ENCODE measurements around the gene CFAP46. TPM values are rescaled to one million over a fixed set of nuclear protein-coding genes. Genes with fewer than 3 reads are reported as not detected.

CFAP46 gene
- total and polyA plus RNA-seq, 2 of the 8 experiments (the other 6 are each of a cell fraction or from before 2014, with no cell fraction given) = 2.6 to 4.8 TPM

- TF ChIP-seq CHD7 (IDR thresholded peaks at IDR 0.05; ENCODE audit: insufficient replicate concordance, low read length) (no peak), POU5F1 (IDR thresholded peaks at IDR 0.05; ENCODE audit: low read depth, low read length) (no peak), TAF7 (optimal IDR thresholded peaks at IDR 0.05; ENCODE audit: borderline replicate concordance, low read depth, low read length) (no peak), CBX8 (IDR thresholded peaks at IDR 0.05; ENCODE audit: borderline replicate concordance, low read depth, low read length) (no peak), CTCF (IDR thresholded peaks at IDR 0.05; ENCODE audit: control extremely low read depth in 1 of 3, insufficient read depth in 1 of 3, low read depth in 1 of 3, low read length in 3 of 3) (no peak), RXRA (IDR thresholded peaks at IDR 0.05; ENCODE audit: insufficient read depth, low read depth, low read length) (no peak), POLR2AphosphoS5 (IDR thresholded peaks at IDR 0.05; ENCODE audit: low read depth, low read length) (no peak), EGR1 (IDR thresholded peaks at IDR 0.05; ENCODE audit: borderline replicate concordance, low read depth, low read length) (no peak)
Measured at GRCh38 chr10:132847416-132847777, 95.0 kb downstream of the CFAP46 start (continued).
